Measurements from ENCODE around the gene OAF.
A peak's percentile ranks its signal among the peaks of the same experiment; 100 is the strongest.
"Not testable (repeated sequence)": the region's sequence is repeated elsewhere in the genome, so short reads cannot be mapped to it uniquely, and the experiment has no call there.

The OAF gene

GRCh38 chr11:120210626-120211521 is at the start of gene OAF:
OAF (plus strand) TSS chr11:120211032; CDS start chr11:120211280, 248 bp downstream.
- peak; percentile 74 for DNase-seq (ENCODE audit: low read depth)

GRCh38 chr11:120167659-120168058 is 43.2 kb upstream of the OAF start:
- DNase-seq (ENCODE audit: low read depth), result no peak

GRCh38 chr11:120168108-120168959 is 42.5 kb upstream of the OAF start:
- DNase-seq (ENCODE audit: low read depth), result no peak

- DNase-seq (ENCODE audit: low read depth), result no peak
These were observed 41.7 kb upstream of the OAF start for GRCh38 chr11:120168960-120169681.

GRCh38 chr11:120169981-120170698 is 40.7 kb upstream of the OAF start:
- DNase-seq (ENCODE audit: low read depth), result no peak

- no peak for DNase-seq (ENCODE audit: low read depth)
These were observed 40.0 kb upstream of the OAF start for GRCh38 chr11:120170741-120171261.

- no peak for DNase-seq (ENCODE audit: low read depth)
These were observed 38.5 kb upstream of the OAF start for GRCh38 chr11:120172054-120172911.

GRCh38 chr11:120173019-120173705 is 37.7 kb upstream of the OAF start:
- no peak for DNase-seq (ENCODE audit: low read depth)

- DNase-seq (ENCODE audit: low read depth), result no peak
These were observed 37.0 kb upstream of the OAF start for GRCh38 chr11:120173807-120174206.

- no peak for DNase-seq (ENCODE audit: low read depth)
These were observed 36.0 kb upstream of the OAF start for GRCh38 chr11:120174866-120175265.

- no peak for DNase-seq (ENCODE audit: low read depth)
These were observed 32.2 kb upstream of the OAF start for GRCh38 chr11:120178561-120179056.

- no peak for DNase-seq (ENCODE audit: low read depth)
These were observed 31.7 kb upstream of the OAF start for GRCh38 chr11:120179057-120179672.

GRCh38 chr11:120180063-120180462 is 30.8 kb upstream of the OAF start:
- DNase-seq (ENCODE audit: low read depth), result not testable (repeated sequence)

GRCh38 chr11:120180551-120181232 is 30.1 kb upstream of the OAF start:
- peak; percentile 58 for DNase-seq (ENCODE audit: low read depth)

GRCh38 chr11:120181376-120181975 is 29.4 kb upstream of the OAF start:
- DNase-seq (ENCODE audit: low read depth), result no peak

- DNase-seq (ENCODE audit: low read depth), result no peak
These were observed 28.5 kb upstream of the OAF start for GRCh38 chr11:120182372-120182771.

- peak; percentile 41 for DNase-seq (ENCODE audit: low read depth)
These were observed 27.9 kb upstream of the OAF start for GRCh38 chr11:120182790-120183491.
